NAMALWA (cell line): ENCODE measurements around the gene PAPSS1.
A peak's percentile ranks its signal among the peaks of the same experiment; 100 is the strongest.
"Not testable (repeated sequence)": the region's sequence is repeated elsewhere in the genome, so short reads cannot be mapped to it uniquely, and the experiment has no call there.

Experiments used
- DNase-seq: peaks from one replicate; pipeline ENCODE4 v3.0.0-alpha.2; 2015; ENCODE audit warnings: low spot score

PAPSS1 gene

GRCh38 chr4:107719922-107720722, at the start of gene PAPSS1:
Gene PAPSS1, minus strand, starts transcription at chr4:107720234. Its CDS starts 55 bp downstream, at chr4:107720179.
- peak; percentile 95 for DNase-seq

- DNase-seq = no peak
These were observed 40.4 kb upstream of the PAPSS1 start for GRCh38 chr4:107760281-107760947.

- DNase-seq = peak; percentile 51
These were observed 37.9 kb upstream of the PAPSS1 start for GRCh38 chr4:107757864-107758476.

- no peak for DNase-seq
These were observed 37.2 kb upstream of the PAPSS1 start for GRCh38 chr4:107757283-107757682.

GRCh38 chr4:107755841-107756356, 35.9 kb upstream of the PAPSS1 start:
- DNase-seq = peak; percentile 13

- no peak for DNase-seq
These were observed 31.6 kb upstream of the PAPSS1 start for GRCh38 chr4:107751670-107752069.

GRCh38 chr4:107747748-107748486, 27.9 kb upstream of the PAPSS1 start:
- no peak for DNase-seq

- DNase-seq = no peak
These were observed 26.1 kb upstream of the PAPSS1 start for GRCh38 chr4:107746161-107746560.

- DNase-seq = no peak
These were observed 24.5 kb upstream of the PAPSS1 start for GRCh38 chr4:107744532-107744931.

- no peak for DNase-seq
These were observed 23.5 kb upstream of the PAPSS1 start for GRCh38 chr4:107743532-107743931.

- no peak for DNase-seq
These were observed 22.8 kb upstream of the PAPSS1 start for GRCh38 chr4:107742791-107743190.

GRCh38 chr4:107742196-107742595, 22.2 kb upstream of the PAPSS1 start:
- DNase-seq = no peak

- no peak for DNase-seq
These were observed 21.1 kb upstream of the PAPSS1 start for GRCh38 chr4:107740950-107741701.

- peak; percentile 25 for DNase-seq
These were observed 20.3 kb upstream of the PAPSS1 start for GRCh38 chr4:107740381-107740780.

- DNase-seq = no peak
These were observed 17.4 kb upstream of the PAPSS1 start for GRCh38 chr4:107737450-107737849.

GRCh38 chr4:107736924-107737448, 17.0 kb upstream of the PAPSS1 start:
- DNase-seq = peak; percentile 68

- no peak for DNase-seq
These were observed 16.0 kb upstream of the PAPSS1 start for GRCh38 chr4:107736037-107736436.

- DNase-seq = peak; percentile 43
These were observed 14.1 kb upstream of the PAPSS1 start for GRCh38 chr4:107734120-107734519.

GRCh38 chr4:107733431-107733925, 13.4 kb upstream of the PAPSS1 start:
- DNase-seq = no peak

- not testable (repeated sequence) for DNase-seq
These were observed 9.0 kb upstream of the PAPSS1 start for GRCh38 chr4:107729050-107729449.
